ENCODE results near the gene SDR42E2. TPM values are rescaled to one million over a fixed set of nuclear protein-coding genes. Genes with fewer than 3 reads are reported as not detected.
A peak's percentile ranks its signal among the peaks of the same experiment; 100 is the strongest.
"Not testable (repeated sequence)": the region's sequence is repeated elsewhere in the genome, so short reads cannot be mapped to it uniquely, and the experiment has no call there.

The SDR42E2 gene
- total RNA-seq, 1 donor from 2014 or later = not detected

GRCh38 chr16:22153078-22153477 lies 9.2 kb upstream of the SDR42E2 start:
- not testable (repeated sequence) for DNase-seq (ENCODE audit: low spot score in 2 of 2); FAIRE-seq

- DNase-seq (ENCODE audit: low spot score in 2 of 2) = no peak
- no peak for FAIRE-seq
These were observed 905 bp upstream of the SDR42E2 start for GRCh38 chr16:22161401-22161800.

GRCh38 chr16:22162656-22163009 lies 327 bp downstream of the SDR42E2 start:
- DNase-seq (ENCODE audit: low spot score in 2 of 2) = no peak
- no peak for FAIRE-seq

GRCh38 chr16:22163806-22164205 lies 1.5 kb downstream of the SDR42E2 start:
- DNase-seq (ENCODE audit: low spot score in 2 of 2) = no peak
- no peak for FAIRE-seq

- FAIRE-seq (no peak), DNase-seq (ENCODE audit: low spot score in 2 of 2) (no peak)
These were observed 2.2 kb downstream of the SDR42E2 start for GRCh38 chr16:22164482-22164881.

GRCh38 chr16:22165508-22166285 lies 3.4 kb downstream of the SDR42E2 start:
- DNase-seq (ENCODE audit: low spot score in 2 of 2) (no peak), FAIRE-seq (no peak)

GRCh38 chr16:22171953-22172352 lies 9.6 kb downstream of the SDR42E2 start:
- DNase-seq (ENCODE audit: low spot score in 2 of 2) (no peak), FAIRE-seq (no peak)

GRCh38 chr16:22172642-22173041 lies 10.3 kb downstream of the SDR42E2 start:
- not testable (repeated sequence) for FAIRE-seq; DNase-seq (ENCODE audit: low spot score in 2 of 2)

GRCh38 chr16:22174642-22175041 lies 12.3 kb downstream of the SDR42E2 start:
- DNase-seq (ENCODE audit: low spot score in 2 of 2) = no peak
- no peak for FAIRE-seq

- no peak for FAIRE-seq
- no peak for DNase-seq (ENCODE audit: low spot score in 2 of 2)
These were observed 15.9 kb downstream of the SDR42E2 start for GRCh38 chr16:22177968-22178930.

GRCh38 chr16:22181426-22181825 lies 19.1 kb downstream of the SDR42E2 start:
- no peak for FAIRE-seq
- DNase-seq (ENCODE audit: low spot score in 2 of 2) = no peak

- DNase-seq (ENCODE audit: low spot score in 2 of 2) = no peak
- FAIRE-seq = no peak
These were observed 19.5 kb downstream of the SDR42E2 start for GRCh38 chr16:22181843-22182242.

- no peak for DNase-seq (ENCODE audit: low spot score in 2 of 2)
These were observed 21.0 kb downstream of the SDR42E2 start for GRCh38 chr16:22183335-22183734.

GRCh38 chr16:22183901-22184614 lies 21.8 kb downstream of the SDR42E2 start:
- DNase-seq (ENCODE audit: low spot score in 2 of 2) (no peak), FAIRE-seq (no peak)

More at GRCh38 chr16:22183335-22183734, 21.0 kb downstream of the SDR42E2 start:
- no peak for FAIRE-seq

- FAIRE-seq (no peak), DNase-seq (ENCODE audit: low spot score in 2 of 2) (no peak)
These were observed 22.3 kb downstream of the SDR42E2 start for GRCh38 chr16:22184615-22184968.

- no peak for DNase-seq (ENCODE audit: low spot score in 2 of 2)
These were observed 24.2 kb downstream of the SDR42E2 start for GRCh38 chr16:22186517-22186916.

GRCh38 chr16:22188267-22188594 lies 25.9 kb downstream of the SDR42E2 start:
- DNase-seq (ENCODE audit: low spot score in 2 of 2) (no peak), FAIRE-seq (no peak)

More at GRCh38 chr16:22186517-22186916, 24.2 kb downstream of the SDR42E2 start:
- no peak for FAIRE-seq

- DNase-seq (ENCODE audit: low spot score in 2 of 2) = peak in 1 of 2 donors; percentile 58
- FAIRE-seq = no peak
These were observed 26.5 kb downstream of the SDR42E2 start for GRCh38 chr16:22188595-22189442.

- no peak for DNase-seq (ENCODE audit: low spot score in 2 of 2)
- FAIRE-seq = no peak
These were observed 27.3 kb downstream of the SDR42E2 start for GRCh38 chr16:22189473-22190080.
